Liver (tissue), 3 donors: ENCODE data around the gene RCBTB1.

ENCODE experiments used
- CTCF ChIP-seq: fragments of 150-350 bp; IDR thresholded peaks from 2 replicates; pipeline ENCODE4 v1.5.1; 2017; ENCODE audit warnings: improper control_type of control experiment, low read depth, low read length; ENCODE audit not compliant: missing input control
- EGR1 ChIP-seq, 2 donors: IDR thresholded peaks; 2 replicates each; pipeline ENCODE4 v1.6.1; 2016 to 2018; ENCODE audit warnings: antibody characterized with exemption in 2 of 2, low read depth in 2 of 2
- FOXA1 ChIP-seq: IDR thresholded peaks from 2 replicates; pipeline ENCODE4 v1.6.1; 2016; ENCODE audit warnings: antibody characterized with exemption
- GABPA ChIP-seq, 2 donors: IDR thresholded peaks in 1 of 2; conservative IDR thresholded peaks in 1 of 2; 2 replicates each; pipeline ENCODE4 v1.6.1; 2016; ENCODE audit warnings: antibody characterized with exemption in 2 of 2, mild to moderate bottlenecking in 1 of 2, moderate library complexity in 1 of 2
- JUND ChIP-seq, 2 donors: IDR thresholded peaks; 2 replicates each; pipeline ENCODE4 v1.6.1; 2016; ENCODE audit warnings: antibody characterized with exemption in 2 of 2
- MAX ChIP-seq: IDR thresholded peaks from 2 replicates; pipeline ENCODE4 v1.6.1; 2016; ENCODE audit warnings: antibody characterized with exemption
- REST ChIP-seq: IDR thresholded peaks from 2 replicates; pipeline ENCODE4 v1.6.1; 2016; ENCODE audit warnings: antibody characterized with exemption, mild to moderate bottlenecking
- RXRA ChIP-seq, 2 donors: IDR thresholded peaks; 2 replicates each; pipeline ENCODE4 v1.6.1; 2017 to 2018; ENCODE audit warnings: antibody characterized with exemption in 2 of 2, mild to moderate bottlenecking in 1 of 2
- SP1 ChIP-seq: IDR thresholded peaks from 2 replicates; pipeline ENCODE4 v1.6.1; 2018; ENCODE audit warnings: antibody characterized with exemption, mild to moderate bottlenecking
- TAF1 ChIP-seq: conservative IDR thresholded peaks from 2 replicates; pipeline ENCODE4 v1.6.1; 2016; ENCODE audit warnings: antibody characterized with exemption, mild to moderate bottlenecking
- YY1 ChIP-seq: IDR thresholded peaks from 2 replicates; pipeline ENCODE4 v1.6.1; 2016; ENCODE audit warnings: antibody characterized with exemption, mild to moderate bottlenecking
- donor health status: healthy.
- donor health status: healthy.

GRCh38 chr13:49517461-49517860 is 67.9 kb downstream of the RCBTB1 start:
- TF ChIP-seq CTCF (peak; percentile 20), YY1 (no peak), SP1 (no peak), EGR1 (IDR thresholded peaks at IDR 0.05; ENCODE audit: low read depth in 2 of 2) (no peak), JUND (IDR thresholded peaks at IDR 0.05) (no peak), FOXA1 (no peak), REST (no peak), MAX (no peak), GABPA (IDR thresholded peaks at IDR 0.05 in 1 of 2, conservative IDR thresholded peaks at IDR 0.05 in 1 of 2) (no peak), RXRA (IDR thresholded peaks at IDR 0.05) (no peak), TAF1 (no peak)
